Measurements from ENCODE around the gene RUNX2. TPM values are rescaled to one million over a fixed set of nuclear protein-coding genes. Genes with fewer than 3 reads are reported as not detected.
A peak's percentile ranks its signal among the peaks of the same experiment; 100 is the strongest.

The RUNX2 gene
- total and polyA plus RNA-seq, 10 of the 15 experiments (the other 5 are each of a cell fraction or from before 2014, with no cell fraction given): 0.01 to 0.77 (median 0.15) TPM; not detected in 3

GRCh38 chr6:45423824-45424450 lies 95.8 kb downstream of the RUNX2 start:
- no peaks in the 10 kb centered on the region for H3K79me2 ChIP-seq (ENCODE audit: control insufficient read depth, insufficient read depth, low read length)
- no TSS peak for BruUV-seq (replicated peaks)
- FAIRE-seq (no peak), DNase-seq (ENCODE audit: low read depth, low spot score) (no peak), ATAC-seq (peak; percentile 36; the same call in 1 of the 3 replicates)
- TF ChIP-seq SUZ12 (IDR thresholded peaks at IDR 0.05; ENCODE audit: unreplicated experiment) (peak; percentile 38), SKIL (IDR thresholded peaks at IDR 0.05; ENCODE audit: low read depth, poor library complexity, severe bottlenecking) (no peak)
- 11% methylated on average over 36 of the region's 38 CpGs for WGBS (ENCODE audit: insufficient coverage, insufficient replicate concordance, low lambda C conversion rate, missing lambda C conversion rate)
- ChIA-PET CTCF (no interaction called here), RAD21 (ENCODE audit: unreplicated experiment) (no interaction called here), SMC1A (ENCODE audit: uncharacterized antibody, unreplicated experiment) (no interaction called here), POLR2A (no interaction called here)
- H3K9ac ChIP-seq (ENCODE audit: control insufficient read depth, insufficient read depth, low read length): no peak overlapping the region
- peaks cover 20 to 38% of the 10 kb centered on the region in 2 experiments for H3K27me3 ChIP-seq (replicated peaks in 1 of 2; ENCODE audit: control insufficient read depth in 2 of 2, insufficient read depth in 2 of 2, low read length in 1 of 2)
- intact Hi-C loops (cut with micrococcal nuclease; ENCODE audit: unreplicated experiment) (loop anchor here (5.0 to 10.0 kb wide), 3 partner anchors 498 to 947 kb away; no protein-coding TSS in a partner anchor), in situ Hi-C loops (cut with MboI) (no loop called here)
- H3K4me2 ChIP-seq (ENCODE audit: control insufficient read depth, insufficient read depth): peak overlapping the region; percentile 9; the same call in 1 of the 2 replicates
- H4K20me1 ChIP-seq (ENCODE audit: control insufficient read depth, insufficient read depth): no peaks in the 10 kb centered on the region
- H3K4me1 ChIP-seq (ENCODE audit: control insufficient read depth, insufficient read depth, low read length): no peaks in the 10 kb centered on the region; the same call in 1 of the 2 replicates
- no peaks in the 10 kb centered on the region for H3K36me3 ChIP-seq (ENCODE audit: control insufficient read depth in 2 of 2, insufficient read depth in 2 of 2, low read length in 1 of 2)
- H3K9me3 ChIP-seq (replicated peaks; ENCODE audit: control insufficient read depth, insufficient read depth, low read length): no peaks in the 10 kb centered on the region
- H2AFZ ChIP-seq (ENCODE audit: control insufficient read depth, low read depth, low read length): no peak overlapping the region
- H3K27ac ChIP-seq (ENCODE audit: control insufficient read depth, insufficient read depth): no peak overlapping the region
- no peak overlapping the region for H3K4me3 ChIP-seq

- H3K4me1 ChIP-seq (ENCODE audit: control insufficient read depth, insufficient read depth, low read length): no peaks in the 10 kb centered on the region; the same call in 1 of the 2 replicates
- no peak overlapping the region for H3K9ac ChIP-seq (ENCODE audit: control insufficient read depth, insufficient read depth, low read length)
- no peaks in the 10 kb centered on the region for H3K36me3 ChIP-seq (ENCODE audit: control insufficient read depth in 2 of 2, insufficient read depth in 2 of 2, low read length in 1 of 2)
- no peaks in the 10 kb centered on the region for H4K20me1 ChIP-seq (ENCODE audit: control insufficient read depth, insufficient read depth)
- H2AFZ ChIP-seq (ENCODE audit: control insufficient read depth, low read depth, low read length): no peak overlapping the region
- ATAC-seq (no peak), DNase-seq (ENCODE audit: low read depth, low spot score) (no peak), FAIRE-seq (no peak)
- intact Hi-C loops (cut with micrococcal nuclease; ENCODE audit: unreplicated experiment) (loop anchor here (5.0 to 10.0 kb wide), 3 partner anchors 498 to 947 kb away; no protein-coding TSS in a partner anchor), in situ Hi-C loops (cut with MboI) (no loop called here)
- SMC1A ChIA-PET (ENCODE audit: uncharacterized antibody, unreplicated experiment): no interaction called here
- no peak for TF ChIP-seq WRNIP1 (IDR thresholded peaks at IDR 0.05; ENCODE audit: borderline replicate concordance, low read depth, low read length)
- TF ChIP-seq, protein P1, sequence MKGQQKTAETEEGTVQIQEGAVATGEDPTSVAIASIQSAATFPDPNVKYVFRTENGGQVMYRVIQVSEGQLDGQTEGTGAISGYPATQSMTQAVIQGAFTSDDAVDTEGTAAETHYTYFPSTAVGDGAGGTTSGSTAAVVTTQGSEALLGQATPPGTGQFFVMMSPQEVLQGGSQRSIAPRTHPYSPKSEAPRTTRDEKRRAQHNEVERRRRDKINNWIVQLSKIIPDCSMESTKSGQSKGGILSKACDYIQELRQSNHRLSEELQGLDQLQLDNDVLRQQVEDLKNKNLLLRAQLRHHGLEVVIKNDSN (IDR thresholded peaks at IDR 0.05; ENCODE audit: borderline replicate concordance, extremely low read length, insufficient read depth, low read depth, low read length): no peak
- 0 out of 2 replicates have a peak, but pooled peaks have one; percentile 45 for TF ChIP-seq EZH2 (IDR thresholded peaks at IDR 0.05; ENCODE audit: borderline replicate concordance, control insufficient read depth, low read depth, low read length)
- H3K27ac ChIP-seq (ENCODE audit: control insufficient read depth, insufficient read depth): no peak overlapping the region
- BruUV-seq (replicated peaks): no TSS peak
- CTCF ChIA-PET: interaction anchor here (1.1 kb wide), 1 partner anchor 769 kb away, joined by 3 read pairs; no protein-coding TSS in a partner anchor
- POLR2A ChIA-PET: no interaction called here
- H3K9me3 ChIP-seq (replicated peaks; ENCODE audit: control insufficient read depth, insufficient read depth, low read length): no peaks in the 10 kb centered on the region
- WGBS (ENCODE audit: insufficient coverage, insufficient replicate concordance, low lambda C conversion rate, missing lambda C conversion rate): 38% methylated on average over 6 of the region's 6 CpGs
- H3K4me3 ChIP-seq: no peak overlapping the region
- RAD21 ChIA-PET (ENCODE audit: unreplicated experiment): no interaction called here
- no peaks in the 10 kb centered on the region for H3K79me2 ChIP-seq (ENCODE audit: control insufficient read depth, insufficient read depth, low read length)
- peaks cover 20 to 38% of the 10 kb centered on the region in 2 experiments for H3K27me3 ChIP-seq (replicated peaks in 1 of 2; ENCODE audit: control insufficient read depth in 2 of 2, insufficient read depth in 2 of 2, low read length in 1 of 2)
- no peak overlapping the region for H3K4me2 ChIP-seq (ENCODE audit: control insufficient read depth, insufficient read depth)
These were observed 96.3 kb downstream of the RUNX2 start for GRCh38 chr6:45424451-45424861.
